Stimulated activated CD8-positive, alpha-beta memory T cell treated with anti-CD3 and anti-CD28 coated beads, Interleukin-4, amount 100 ng/mL, for 1 hour (primary cell): Measurements from ENCODE around the gene AGBL4.

Experiments used
- DNase-seq, 2 donors: peaks; one replicate each; pipeline ENCODE4 v3.0.0-alpha.2; 2020; ENCODE audit warnings: low read depth in 2 of 2, low spot score in 1 of 2

AGBL4 gene

DNA sequence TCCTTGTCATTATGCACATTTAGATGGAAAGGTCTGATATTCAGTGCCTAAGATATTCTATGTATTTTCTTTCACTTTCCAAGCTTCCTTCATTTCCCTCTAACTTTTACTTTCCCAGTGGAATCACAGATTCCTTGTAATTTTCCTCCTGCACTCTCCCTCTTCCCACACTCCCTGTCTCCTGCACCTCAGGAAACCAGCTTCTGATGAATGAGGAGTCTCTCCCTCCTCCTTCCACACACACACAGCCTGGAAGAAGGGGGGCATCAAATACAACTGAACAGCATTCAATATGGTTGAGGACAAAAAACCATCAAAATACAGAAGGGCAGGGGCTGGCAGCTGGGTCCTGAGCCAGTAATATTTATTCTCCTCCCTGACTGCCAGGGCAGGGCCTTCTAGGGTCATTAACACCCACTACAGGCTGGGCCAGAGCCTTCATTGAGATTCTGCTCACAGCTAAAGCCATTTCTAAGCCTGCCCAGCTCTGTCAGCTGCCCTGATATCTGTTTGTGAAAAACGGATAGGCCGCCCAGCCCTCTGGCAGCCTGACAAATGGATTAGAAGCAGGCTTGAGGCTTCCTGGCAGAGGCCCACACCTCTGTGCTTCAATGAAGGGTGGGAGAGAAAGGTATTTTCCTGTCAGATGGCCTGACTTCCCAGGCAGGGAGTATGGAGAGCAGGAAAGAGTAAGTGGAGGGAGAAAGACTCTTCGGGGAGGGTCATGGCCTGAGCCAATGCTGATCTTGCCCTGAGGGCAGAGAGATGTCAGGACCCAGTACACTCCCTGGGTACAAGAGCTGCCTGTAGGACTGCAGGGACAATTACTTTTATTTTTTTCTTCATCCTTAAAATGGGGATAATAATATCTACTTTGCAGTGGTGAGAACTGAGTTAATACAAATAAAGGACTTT lies 1412.9 kb downstream of the AGBL4 start:
- no peak for DNase-seq

DNA sequence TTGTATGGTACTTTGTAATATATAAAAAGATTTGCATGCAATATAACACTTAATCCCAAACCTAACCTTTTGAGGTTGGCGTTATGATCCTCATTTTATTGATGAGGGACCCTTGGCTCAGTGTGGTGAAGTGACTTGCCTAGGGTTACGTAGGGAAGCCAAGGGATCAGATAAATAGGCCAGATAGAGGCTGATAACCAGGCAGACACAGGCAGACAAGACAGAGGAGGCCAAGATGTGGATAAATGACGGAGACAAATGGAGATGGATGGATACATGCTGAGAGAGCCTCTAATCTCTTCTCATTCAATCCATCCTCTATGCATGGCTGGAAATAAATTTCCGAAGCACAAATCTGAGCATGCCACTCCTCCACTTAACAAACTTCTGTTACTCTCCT lies 1414.9 kb downstream of the AGBL4 start:
- DNase-seq, result no peak

DNA sequence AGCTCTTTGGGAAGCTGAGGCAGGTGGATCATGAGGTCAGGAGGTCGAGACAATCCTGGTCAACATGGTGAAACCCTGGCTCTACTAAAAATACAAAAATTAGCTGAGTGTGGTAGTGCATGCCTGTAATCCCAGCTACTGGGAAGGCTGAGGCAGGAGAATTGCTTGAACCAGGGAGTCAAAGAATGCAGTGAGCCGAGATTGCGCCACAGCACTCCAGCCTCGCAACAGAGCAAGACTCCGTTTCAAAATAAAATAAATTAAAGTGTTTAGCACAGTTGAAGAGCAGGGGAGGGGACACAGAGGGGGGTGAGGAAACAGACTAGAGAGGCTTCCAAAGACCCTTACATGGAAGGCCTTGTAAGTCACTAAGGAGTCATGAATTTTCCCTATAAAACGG lies 1420.5 kb downstream of the AGBL4 start:
- DNase-seq, result no peak

DNA sequence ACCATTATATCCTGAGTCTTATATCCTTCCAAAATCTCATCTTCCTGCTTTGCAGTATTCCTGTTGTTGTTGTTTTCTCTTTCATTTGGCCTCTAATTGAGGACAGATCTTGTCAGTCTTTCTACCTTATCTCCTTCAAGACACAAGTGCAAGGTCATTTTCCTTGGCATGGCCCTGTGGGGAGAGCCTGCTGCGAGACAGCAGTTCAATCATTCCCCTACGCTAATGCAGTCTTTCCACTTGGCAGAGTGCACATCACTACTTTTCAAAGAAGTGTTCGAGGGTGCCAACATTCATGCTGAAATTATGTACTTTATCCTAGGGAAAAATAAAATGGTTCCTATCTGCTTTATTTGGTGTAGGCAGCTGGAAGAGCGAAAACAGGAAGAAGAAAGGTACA lies 1421.4 kb downstream of the AGBL4 start:
- no peak for DNase-seq

DNA sequence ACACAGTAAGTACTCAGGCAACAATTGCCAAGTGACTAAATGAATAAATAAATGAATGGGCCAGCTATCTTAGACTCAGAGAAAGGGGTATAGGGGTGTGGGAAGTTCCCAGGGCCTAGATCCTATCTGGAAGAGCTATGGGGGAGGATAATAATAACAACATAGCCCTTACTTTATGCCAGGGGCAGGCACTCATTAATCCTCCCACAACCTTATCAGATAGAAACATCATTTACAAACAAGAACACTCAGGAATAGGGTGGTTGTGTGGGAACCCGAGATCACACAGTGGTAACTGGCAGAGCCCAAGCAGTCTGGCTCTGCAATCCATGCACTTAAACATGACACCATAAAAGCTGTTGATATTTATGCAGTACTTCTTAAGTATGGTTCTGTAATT lies 1423.6 kb downstream of the AGBL4 start:
- no peak for DNase-seq

DNA sequence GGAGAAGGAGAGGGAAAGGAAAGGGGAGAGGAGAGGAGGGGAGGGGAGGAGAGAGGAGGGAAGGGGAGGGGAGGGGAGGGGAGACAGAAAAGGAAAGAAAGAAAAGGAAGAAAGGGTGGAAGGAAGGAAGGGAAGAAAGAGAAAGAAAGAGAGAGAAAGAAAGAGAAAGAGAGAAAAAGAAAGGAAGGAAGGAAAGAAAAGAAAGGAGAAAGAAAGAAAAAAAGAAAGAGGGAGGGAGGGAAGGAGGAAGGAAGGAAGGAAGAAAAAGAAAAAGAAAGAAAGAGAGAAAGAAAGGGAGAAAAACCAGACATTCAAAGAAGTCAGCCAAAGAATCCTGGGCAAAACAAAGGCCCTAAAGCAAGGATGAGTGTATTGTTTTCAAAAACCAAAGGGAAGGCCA lies 1426.1 kb downstream of the AGBL4 start:
- no peak for DNase-seq

DNA sequence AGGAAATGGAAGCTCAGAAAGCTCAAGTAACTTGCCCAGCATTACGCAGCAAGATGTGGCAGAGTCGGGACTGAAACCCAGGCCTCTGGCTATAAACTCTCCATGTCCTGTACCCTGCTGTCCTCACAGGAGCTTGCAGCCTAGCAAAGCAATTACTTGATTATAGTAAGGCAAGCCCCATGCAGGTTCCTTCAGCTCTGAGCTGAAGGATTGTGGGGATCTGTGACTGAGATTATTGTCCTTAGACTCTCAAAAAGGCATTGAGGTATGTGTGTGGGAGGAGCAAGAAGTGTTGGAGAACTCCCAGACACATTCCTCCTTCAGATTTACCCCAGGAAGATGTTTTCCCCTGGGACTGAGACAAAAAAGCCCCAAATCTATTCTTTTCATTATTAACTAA lies 1427.7 kb downstream of the AGBL4 start:
- no peak for DNase-seq

DNA sequence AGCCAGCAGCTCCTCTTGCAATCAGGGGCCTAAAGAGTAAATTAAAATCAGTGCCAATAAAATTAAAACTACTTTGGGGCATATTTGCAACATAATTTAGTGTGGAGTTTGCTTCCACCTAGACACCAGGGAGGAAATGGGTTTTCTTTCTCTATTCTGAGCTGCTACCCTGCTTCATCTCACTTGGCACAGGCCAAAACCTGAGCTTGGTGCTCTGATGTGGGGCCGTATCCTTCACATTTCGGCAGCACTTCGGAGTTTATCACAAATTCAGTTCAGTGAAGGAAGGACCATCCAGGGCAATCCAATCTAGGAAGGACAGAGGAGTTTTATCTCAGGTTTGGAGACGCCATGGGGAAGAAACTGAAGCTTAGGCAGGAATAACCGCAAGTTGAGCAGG lies 1428.1 kb downstream of the AGBL4 start:
- DNase-seq, result no peak

DNA sequence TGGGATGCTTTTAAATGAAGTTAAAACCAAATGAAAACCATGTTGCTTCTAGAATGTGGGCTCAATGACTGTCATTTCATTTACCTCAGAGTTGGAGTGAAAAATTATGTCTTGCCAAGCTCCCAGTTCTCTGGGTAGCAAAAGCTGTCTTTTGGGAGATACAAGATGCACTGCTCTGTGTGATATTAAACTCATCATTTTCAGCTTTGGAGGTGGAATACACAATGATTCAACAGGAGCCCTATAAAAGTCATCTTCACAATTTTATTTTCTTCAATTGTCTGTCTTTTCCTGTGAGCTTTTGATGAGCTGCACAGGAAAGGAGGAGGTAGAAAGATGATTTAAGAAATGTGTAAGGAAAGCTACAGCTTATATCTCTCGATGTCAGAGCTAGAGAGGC lies 1431.4 kb downstream of the AGBL4 start:
- DNase-seq, result no peak

DNA sequence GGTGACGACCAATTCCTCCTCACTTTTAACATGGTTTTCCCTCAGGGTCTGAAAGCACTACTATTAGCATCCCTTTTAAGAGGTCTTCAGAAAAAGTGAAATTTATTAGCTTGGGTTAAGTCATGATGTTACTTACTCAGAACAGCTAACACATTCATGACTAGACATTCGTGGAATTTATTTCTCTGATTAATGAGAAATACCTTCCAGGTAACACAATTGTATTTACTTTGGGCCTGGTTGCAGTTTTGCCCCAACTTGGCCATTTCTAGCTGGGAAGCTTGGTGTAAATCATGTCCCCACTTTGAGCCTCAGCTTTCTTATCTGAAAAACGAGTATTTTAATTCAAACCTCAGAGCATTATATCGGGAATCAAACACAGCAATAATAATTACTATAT lies 1432.6 kb downstream of the AGBL4 start:
- no peak for DNase-seq

DNA sequence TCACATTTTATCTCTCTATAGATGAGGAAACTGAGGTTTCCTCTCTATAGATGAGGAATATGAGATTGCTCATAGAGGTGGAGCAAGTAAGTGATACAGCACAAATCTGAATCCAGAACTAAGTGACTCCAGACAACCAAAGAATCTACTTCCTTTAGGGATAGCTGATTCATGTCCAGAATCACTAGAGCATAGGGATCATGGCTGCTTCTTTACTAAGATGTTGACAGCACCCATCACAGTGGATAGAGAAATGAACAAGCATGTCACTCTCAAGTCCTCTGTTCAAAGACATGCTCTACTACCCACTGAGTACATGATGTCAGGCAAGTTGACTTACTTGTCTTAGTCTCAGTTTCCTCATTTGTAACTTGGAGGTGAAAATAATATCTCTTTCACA lies 1435.7 kb downstream of the AGBL4 start:
- no peak for DNase-seq

DNA sequence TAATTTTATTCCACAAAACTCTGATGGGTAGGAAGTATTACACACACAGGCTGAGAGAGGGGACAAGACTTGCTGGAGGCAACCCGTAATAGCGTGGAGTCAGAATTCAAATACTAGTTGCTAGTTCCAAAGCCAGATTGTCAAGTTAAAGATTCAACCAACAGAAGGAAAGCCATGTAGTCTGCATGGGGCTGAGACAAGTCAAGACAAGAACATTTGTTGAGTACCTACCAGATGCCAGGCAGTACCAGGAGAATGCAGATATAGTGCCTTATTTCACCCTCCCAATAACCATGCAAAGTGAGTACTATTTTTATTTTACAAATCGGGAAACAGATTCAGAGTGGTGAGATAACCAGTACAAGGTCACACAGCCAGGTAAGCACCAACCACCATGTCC lies 1441.3 kb downstream of the AGBL4 start:
- no peak for DNase-seq

DNA sequence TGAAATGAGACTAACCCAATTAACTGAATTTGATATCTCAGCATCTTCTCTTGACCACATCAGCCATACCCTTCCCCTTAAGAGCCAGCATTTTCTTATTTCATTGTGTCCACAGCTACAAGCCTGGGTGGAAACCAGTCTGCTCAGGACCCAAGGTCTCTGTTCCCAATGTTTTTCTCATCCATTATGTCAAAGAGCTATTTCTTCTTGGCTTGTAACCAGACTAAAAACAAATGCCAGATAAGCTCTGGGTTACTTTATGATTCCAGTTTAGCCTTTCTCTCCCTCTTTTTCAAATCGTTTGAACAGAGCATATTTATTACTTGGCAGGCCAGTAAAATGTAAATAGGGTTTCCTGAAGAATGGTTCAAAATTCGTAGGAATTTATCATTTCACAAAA lies 1442.5 kb downstream of the AGBL4 start:
- DNase-seq, result no peak

DNA sequence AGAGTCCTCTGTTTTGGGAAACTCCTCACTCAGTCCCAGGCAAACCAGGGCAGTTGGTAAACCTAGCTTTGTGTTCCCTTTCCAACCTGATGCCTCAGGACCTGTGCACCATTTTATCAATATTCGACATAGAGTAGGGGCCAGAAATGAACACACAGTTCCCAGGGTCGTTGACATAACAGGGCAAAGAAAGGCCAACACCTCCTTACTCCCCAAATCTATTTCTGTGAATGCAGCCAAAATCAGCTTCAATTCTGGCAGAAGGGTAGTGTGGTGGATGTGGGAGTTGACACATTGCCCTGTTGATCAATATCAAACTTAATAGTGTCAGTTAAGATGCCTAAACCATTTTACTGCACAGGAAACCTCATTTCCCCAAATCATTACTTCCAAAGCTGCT lies 1447.2 kb downstream of the AGBL4 start:
- no peak for DNase-seq

DNA sequence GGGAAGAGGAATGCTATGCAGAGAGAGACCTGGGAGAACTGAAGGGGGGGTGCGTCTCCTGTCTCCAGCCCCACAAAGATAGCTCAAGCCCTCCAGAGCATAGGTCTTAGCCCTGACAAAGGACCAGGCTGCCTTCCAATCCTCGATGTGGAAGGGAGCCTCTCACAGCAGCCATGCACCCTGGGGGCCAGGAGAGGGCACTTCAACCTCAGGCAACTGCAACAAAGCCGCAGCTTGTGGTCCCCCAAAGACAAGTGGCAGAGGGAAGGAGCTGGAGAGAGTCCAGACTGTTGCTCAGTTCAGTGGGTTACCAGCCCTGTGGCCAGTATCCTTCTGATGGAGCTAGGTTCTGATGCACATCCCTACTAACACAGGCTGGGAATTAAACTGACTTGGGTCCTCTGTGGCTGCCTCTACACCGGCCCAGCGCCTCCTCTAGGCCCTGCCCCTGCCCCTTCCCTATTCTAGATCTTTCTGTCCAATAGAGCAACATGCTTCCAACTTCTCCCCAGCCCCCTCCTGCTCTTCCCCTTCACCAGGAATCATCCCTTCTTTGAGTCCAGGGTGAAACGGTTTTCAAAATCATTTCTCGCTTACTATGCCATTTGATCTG lies 1451.0 kb downstream of the AGBL4 start:
- DNase-seq, result no peak

DNA sequence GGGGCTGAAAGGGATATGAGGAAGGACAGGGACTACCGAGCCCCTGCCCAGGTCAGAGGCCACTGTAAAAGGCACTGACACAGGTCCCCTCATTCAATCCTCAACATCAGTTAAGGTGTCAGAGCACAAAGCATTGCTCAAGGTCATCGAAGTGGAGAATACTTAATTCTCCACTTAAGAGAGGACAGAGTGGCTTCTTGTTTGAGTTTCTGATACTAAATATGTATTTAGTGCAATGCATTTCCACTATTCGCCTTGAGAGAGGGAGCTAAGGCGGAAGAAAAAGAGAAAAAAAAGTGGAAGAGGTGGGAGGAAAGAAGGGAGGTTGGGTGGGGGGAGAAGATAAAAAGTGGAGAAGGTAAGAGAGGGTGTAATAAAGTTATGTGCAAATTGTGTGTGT lies 1451.6 kb downstream of the AGBL4 start:
- no peak for DNase-seq

DNA sequence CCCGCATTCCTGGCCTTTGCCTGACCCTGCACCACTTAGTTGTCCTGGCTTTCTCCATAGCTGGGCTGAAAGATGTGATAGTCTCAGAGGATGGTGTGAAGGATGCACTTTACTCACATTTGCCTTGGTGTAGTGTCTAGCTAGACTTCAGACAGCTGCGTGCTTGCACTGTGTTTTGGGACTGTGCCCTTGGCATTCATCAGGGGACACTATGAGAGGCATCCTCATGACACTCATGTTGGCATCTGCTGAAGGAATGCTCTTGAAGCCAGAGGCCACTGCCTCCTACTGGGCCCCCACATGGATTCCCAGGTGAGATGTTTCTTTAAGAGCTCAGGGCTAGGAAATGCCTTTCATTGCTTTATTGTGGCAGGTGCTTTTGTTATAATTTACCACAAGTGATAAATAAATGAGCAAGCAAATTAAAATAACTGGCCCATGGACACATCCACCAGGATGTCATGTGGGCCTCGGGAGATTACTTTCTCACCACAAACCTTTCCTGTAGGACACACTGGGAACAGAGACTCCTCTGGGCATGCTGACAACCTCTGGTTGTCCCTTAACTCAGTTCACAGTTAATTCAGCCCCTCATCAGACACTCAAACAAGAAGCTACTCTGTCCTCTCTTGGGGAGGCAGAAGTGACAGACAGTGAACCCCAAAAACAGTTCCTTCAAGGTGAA lies 1452.3 kb downstream of the AGBL4 start:
- DNase-seq, result no peak

DNA sequence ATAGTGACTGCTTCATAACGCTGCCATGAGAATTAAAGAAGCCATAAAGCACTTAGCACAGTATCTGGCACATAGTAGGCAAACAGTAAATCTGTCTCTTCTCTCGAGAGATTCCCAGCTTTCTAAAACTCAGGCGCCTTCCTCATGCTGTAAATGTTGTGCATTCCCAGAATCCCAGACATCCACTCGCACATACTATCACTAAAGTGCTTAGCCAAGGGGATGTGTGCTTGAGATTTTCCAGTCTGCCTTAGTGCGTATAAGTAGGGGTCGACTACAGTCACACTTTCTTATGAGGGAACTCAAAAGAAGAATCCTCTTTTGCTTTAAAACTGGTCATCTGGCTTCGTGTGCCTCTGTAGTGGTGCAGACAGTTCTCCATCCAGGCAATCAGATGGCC lies 1453.2 kb downstream of the AGBL4 start:
- no peak for DNase-seq

DNA sequence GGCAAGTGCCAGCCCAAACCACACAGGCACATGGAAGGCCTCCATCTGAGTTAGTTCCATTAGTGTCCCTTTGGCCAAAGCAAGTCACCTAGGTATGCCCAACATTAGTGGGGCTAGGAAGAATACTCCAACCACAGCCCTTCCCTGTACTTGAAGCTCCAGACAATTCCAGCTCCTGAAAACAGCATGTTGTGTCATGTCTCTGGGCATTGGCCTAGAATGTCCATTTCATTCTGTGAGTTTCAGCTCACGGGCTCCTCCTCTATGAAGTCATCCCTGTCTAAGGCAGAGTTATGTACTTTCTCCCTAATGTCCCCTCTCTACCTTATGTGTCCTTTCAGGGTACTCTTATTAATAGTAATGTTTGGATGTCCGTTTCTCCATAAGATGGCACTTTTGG lies 1455.3 kb downstream of the AGBL4 start:
- no peak for DNase-seq

DNA sequence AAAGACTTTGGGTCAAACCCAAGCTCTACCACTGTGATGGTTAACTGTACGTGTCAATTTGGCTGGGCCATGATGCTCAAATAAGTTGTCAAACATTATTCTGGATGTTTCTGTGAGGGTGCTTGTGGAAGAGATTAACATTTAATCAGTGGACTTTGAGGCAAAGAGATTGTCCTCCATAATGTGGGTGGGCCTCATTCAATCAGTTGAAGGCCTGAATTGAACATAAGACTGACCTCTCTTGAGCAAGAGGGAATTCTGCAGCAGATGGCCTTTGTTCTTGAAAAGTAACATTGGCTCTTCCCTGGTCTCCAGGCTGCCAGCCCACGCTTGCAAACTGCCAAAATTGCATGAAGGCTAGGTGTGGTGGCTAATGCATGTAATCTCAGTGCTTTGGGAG lies 1457.3 kb downstream of the AGBL4 start:
- DNase-seq, result no peak

DNA sequence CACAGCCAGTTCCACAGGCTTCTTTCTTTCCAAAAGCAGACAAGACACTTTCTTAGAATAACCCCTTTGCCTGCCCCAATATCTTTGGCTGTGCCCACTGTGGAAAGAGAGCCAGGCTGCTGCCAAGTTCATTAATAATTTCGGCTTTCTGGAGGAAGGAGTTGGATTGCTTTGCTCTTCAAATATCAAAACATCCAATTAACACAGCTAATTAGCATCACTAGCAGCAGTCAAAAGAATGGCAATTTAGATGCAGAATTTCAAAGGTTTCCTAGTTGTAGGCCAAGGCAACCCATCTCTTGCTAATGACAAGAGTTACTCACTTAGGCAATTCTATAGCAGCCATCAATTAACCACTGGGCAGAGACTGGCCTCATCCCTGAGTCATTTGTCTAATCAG lies 1460.7 kb downstream of the AGBL4 start:
- DNase-seq, result no peak

DNA sequence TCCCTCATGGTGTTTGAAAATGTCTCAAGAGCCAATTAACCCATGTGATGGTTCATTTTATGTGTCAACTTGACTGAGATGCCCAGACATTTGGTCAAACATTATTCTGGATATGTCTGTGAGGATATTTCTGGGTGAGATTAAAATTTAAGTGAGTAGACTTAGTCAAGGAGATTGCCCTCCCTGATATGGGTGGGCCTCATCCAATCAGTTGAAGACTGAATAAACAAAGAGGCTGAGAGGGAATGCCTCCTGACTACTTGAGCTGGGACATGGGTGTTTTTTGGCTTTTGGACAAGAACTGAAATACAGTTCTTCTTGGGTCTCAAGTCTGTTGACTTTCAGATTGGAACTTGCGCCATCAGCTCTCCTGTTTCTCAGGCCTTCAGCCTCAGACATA lies 1462.3 kb downstream of the AGBL4 start:
- DNase-seq, result no peak
